Calu3 (cell line): ENCODE data around the gene DELE1. TPM values are rescaled to one million over a fixed set of nuclear protein-coding genes. Genes with fewer than 3 reads are reported as not detected.

Experiments used
- BruUV-seq: library from RNA; stranded (reverse); fragments of 400-500 nt; replicated peaks from 2 replicates; lab custom pipeline; 2021; lab: Mats Ljungman, UMichigan
- CTCF ChIA-PET: fragments of 300-600 bp; sonication (Branson Sonifier 250); formaldehyde crosslinking; loops from one replicate; lab custom pipeline; 2022; ENCODE audit warnings: antibody characterized with exemption; lab: Charles Lee
- DNase-seq: peaks from one replicate; pipeline ENCODE4 v3.0.0; 2022
- H3K27ac Mint-ChIP-seq: one replicate; pipeline ENCODE4 v1.8.0; 2022; ENCODE audit warnings: mixed read lengths; ENCODE audit not compliant: unreplicated experiment
- H3K27me3 Mint-ChIP-seq: one replicate; pipeline ENCODE4 v1.8.0; 2022; ENCODE audit warnings: mixed read lengths; ENCODE audit not compliant: unreplicated experiment
- H3K36me3 Mint-ChIP-seq: one replicate; pipeline ENCODE4 v1.8.0; 2022; ENCODE audit warnings: mild to moderate bottlenecking, moderate library complexity, mixed read lengths; ENCODE audit not compliant: insufficient read depth, unreplicated experiment
- H3K4me1 Mint-ChIP-seq: one replicate; pipeline ENCODE4 v1.8.0; 2022; ENCODE audit warnings: mild to moderate bottlenecking, low read depth, mixed read lengths; ENCODE audit not compliant: unreplicated experiment
- H3K4me3 Mint-ChIP-seq: one replicate; pipeline ENCODE4 v1.8.0; 2022; ENCODE audit warnings: mild to moderate bottlenecking, low read depth, moderate library complexity, mixed read lengths; ENCODE audit not compliant: unreplicated experiment
- H3K9me3 Mint-ChIP-seq: one replicate; pipeline ENCODE4 v1.8.0; 2022; ENCODE audit warnings: low read depth, mixed read lengths; ENCODE audit not compliant: unreplicated experiment
- intact Hi-C: fragments of 100-400 bp; cut with micrococcal nuclease; formaldehyde crosslinking; loops from one replicate; pipeline ENCODE4 v1.10.0; 2022; ENCODE audit not compliant: unreplicated experiment
- total RNA-seq: library from RNA; stranded (reverse); gene quantifications from 2 replicates; pipeline ENCODE4 v1.2.3, GENCODE V29; 2022
- TF ChIP-seq, protein P1 (sequence below): fragments of 200-600 bp; IDR thresholded peaks from one replicate; pipeline ENCODE4 v1.8.0; 2022; ENCODE audit warnings: antibody characterized with exemption; ENCODE audit not compliant: unreplicated experiment

DELE1 gene
- total RNA-seq, 1 experiment from 2014 or later, result 78.5 TPM

- TF ChIP-seq, protein P1, sequence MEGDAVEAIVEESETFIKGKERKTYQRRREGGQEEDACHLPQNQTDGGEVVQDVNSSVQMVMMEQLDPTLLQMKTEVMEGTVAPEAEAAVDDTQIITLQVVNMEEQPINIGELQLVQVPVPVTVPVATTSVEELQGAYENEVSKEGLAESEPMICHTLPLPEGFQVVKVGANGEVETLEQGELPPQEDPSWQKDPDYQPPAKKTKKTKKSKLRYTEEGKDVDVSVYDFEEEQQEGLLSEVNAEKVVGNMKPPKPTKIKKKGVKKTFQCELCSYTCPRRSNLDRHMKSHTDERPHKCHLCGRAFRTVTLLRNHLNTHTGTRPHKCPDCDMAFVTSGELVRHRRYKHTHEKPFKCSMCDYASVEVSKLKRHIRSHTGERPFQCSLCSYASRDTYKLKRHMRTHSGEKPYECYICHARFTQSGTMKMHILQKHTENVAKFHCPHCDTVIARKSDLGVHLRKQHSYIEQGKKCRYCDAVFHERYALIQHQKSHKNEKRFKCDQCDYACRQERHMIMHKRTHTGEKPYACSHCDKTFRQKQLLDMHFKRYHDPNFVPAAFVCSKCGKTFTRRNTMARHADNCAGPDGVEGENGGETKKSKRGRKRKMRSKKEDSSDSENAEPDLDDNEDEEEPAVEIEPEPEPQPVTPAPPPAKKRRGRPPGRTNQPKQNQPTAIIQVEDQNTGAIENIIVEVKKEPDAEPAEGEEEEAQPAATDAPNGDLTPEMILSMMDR, result no peak
- DNase-seq, result no peak
- BruUV-seq, result no TSS peak
- intact Hi-C loops, result no loop called here
- H3K4me3 Mint-ChIP-seq, result no peak overlapping the region
- peaks cover 22% of the 10 kb centered on the region for H3K36me3 Mint-ChIP-seq
- H3K27me3 Mint-ChIP-seq, result no peaks in the 10 kb centered on the region
- no peak overlapping the region for H3K27ac Mint-ChIP-seq
- no peaks in the 10 kb centered on the region for H3K9me3 Mint-ChIP-seq
- H3K4me1 Mint-ChIP-seq, result peaks cover 28% of the 10 kb centered on the region
- CTCF ChIA-PET, result no interaction called here
Observed at GRCh38 chr5:141966963-141967333, 43.3 kb downstream of the DELE1 start.

- H3K9me3 Mint-ChIP-seq, result no peaks in the 10 kb centered on the region
- intact Hi-C loops, result no loop called here
- H3K4me1 Mint-ChIP-seq, result peaks cover 35% of the 10 kb centered on the region
- BruUV-seq, result TSS peak; percentile 69
- peaks cover 31% of the 10 kb centered on the region for H3K36me3 Mint-ChIP-seq
- peak; percentile 97 for DNase-seq
- CTCF ChIA-PET, result interaction anchor here (0.6 to 2.2 kb wide), 14 partner anchors 9 to 1359 kb away, joined by 3 to 20 read pairs (median 4); partner anchors contain the start of genes DELE1 and PCDH1
- TF ChIP-seq, protein P1, result peak; percentile 98
- H3K27me3 Mint-ChIP-seq, result no peaks in the 10 kb centered on the region
- peak within 1 kb of the TSS; percentile 93 for H3K27ac Mint-ChIP-seq
- peak within 1 kb of the TSS; percentile 99 for H3K4me3 Mint-ChIP-seq
Observed at GRCh38 chr5:141968914-141969608, 45.4 kb downstream of the DELE1 start, which contains the start of gene RNF14. Gene RNF14 (plus strand): TSS chr5:141969105. CDS start chr5:141973589, 4,484 bp downstream.

- BruUV-seq, result no TSS peak
- no peak for DNase-seq
- intact Hi-C loops, result no loop called here
Observed at GRCh38 chr5:141969783-141970771, 46.4 kb downstream of the DELE1 start.

More at GRCh38 chr5:141969783-141970771, 46.4 kb downstream of the DELE1 start:
- Mint-ChIP-seq H3K27ac (peak overlapping the region; percentile 93), H3K4me3 (peak overlapping the region; percentile 99), H3K36me3 (peaks cover 31% of the 10 kb centered on the region), H3K9me3 (no peaks in the 10 kb centered on the region), H3K27me3 (no peaks in the 10 kb centered on the region), H3K4me1 (peaks cover 36% of the 10 kb centered on the region)
- TF ChIP-seq, protein P1, result no peak
- CTCF ChIA-PET, result interaction anchor here (0.7 to 2.2 kb wide), 9 partner anchors 8 to 302 kb away, joined by 3 to 20 read pairs (median 4); partner anchors contain the start of gene PCDH1
